HepG2 (cell line): ENCODE data around the gene TEAD3. TPM values are rescaled to one million over a fixed set of nuclear protein-coding genes. Genes with fewer than 3 reads are reported as not detected.
"Not testable (repeated sequence)": the region's sequence is repeated elsewhere in the genome, so short reads cannot be mapped to it uniquely, and the experiment has no call there.

Experiments used
- ATAC-seq: fragments of 200-7000 bp; cut with Tn5 transposase; 3 replicates; pipeline ENCODE4 v1.9.1; 2020; ENCODE audit warnings: mild to moderate bottlenecking, moderate library complexity
- BruUV-seq: library from RNA; stranded (reverse); fragments of 400-500 nt; replicated peaks from 2 replicates; lab custom pipeline; 2021; lab: Mats Ljungman, UMichigan
- CTCF ChIA-PET: fragments of 300-600 bp; formaldehyde crosslinking; extraction: SDS; loops from one replicate; lab custom pipeline; 2021; ENCODE audit warnings: low total read pairs, inconsistent platforms, low intra/inter-chr PET ratio; lab: Yijun Ruan, JAX
- POLR2A ChIA-PET: fragments of 350-600 bp; sonication (Branson Sonifier 250); formaldehyde crosslinking; loops from one replicate; lab custom pipeline; 2020; ENCODE audit warnings: antibody characterized with exemption, inconsistent platforms; lab: Yijun Ruan, JAX
- DNase-seq: peaks from one replicate; pipeline ENCODE4 v3.0.0-alpha.2; 2015; ENCODE audit warnings: low spot score
- FAIRE-seq: peaks from 3 replicates; lab custom pipeline; 2011; peaks lifted over from hg19 to GRCh38; lab: Jason Lieb, UNC
- H2AFZ ChIP-seq: one replicate; pipeline ENCODE4 v1.6.1; 2011; ENCODE audit warnings: low read length, inconsistent platforms
- H3K27ac ChIP-seq: fragments of 300-600 bp; 3 replicates; pipeline ENCODE4 v1.8.0; 2011; ENCODE audit warnings: mixed run types, mild to moderate bottlenecking, mixed read lengths, low read length, inconsistent platforms; ENCODE audit not compliant: insufficient read depth; ENCODE audit errors: extremely low read length
- H3K27me3 ChIP-seq, 2 experiments: fragments of 200-600 bp in 1 of 2; 2 replicates in 1 of 2; 3 replicates in 1 of 2; pipeline versions ENCODE4 v1.6.0 to v1.8.0; 2011; ENCODE audit warnings: low read length in 2 of 2, mild to moderate bottlenecking in 2 of 2, moderate library complexity in 2 of 2, inconsistent platforms in 1 of 2; ENCODE audit not compliant: insufficient read depth in 2 of 2, control insufficient read depth in 1 of 2
- H3K36me3 ChIP-seq, 2 experiments: fragments of 200-600 bp in 1 of 2; replicated peaks in 1 of 2; 2 replicates in 1 of 2; 3 replicates in 1 of 2; pipeline versions ENCODE4 v1.5.1 to v1.8.0; 2011; ENCODE audit warnings: low read length in 2 of 2, inconsistent platforms in 1 of 2; ENCODE audit not compliant: insufficient read depth in 2 of 2, control insufficient read depth in 1 of 2
- H3K4me1 ChIP-seq: 2 replicates; pipeline ENCODE4 v1.5.1; 2012; ENCODE audit warnings: low read length, inconsistent platforms; ENCODE audit not compliant: insufficient read depth
- H3K4me2 ChIP-seq: 2 replicates; pipeline ENCODE4 v1.6.0; 2011; ENCODE audit warnings: low read depth, low read length, inconsistent platforms
- H3K4me3 ChIP-seq, 3 experiments: fragments of 200-600 bp in 1 of 3; sonication (generic), shearing (Covaris generic) in 1 of 3; replicated peaks in 1 of 3; 2 replicates each; pipeline ENCODE4 v1.5.1; 2011 to 2016; ENCODE audit warnings: low read length in 3 of 3, inconsistent platforms in 2 of 3, low read depth in 2 of 3, mild to moderate bottlenecking in 2 of 3, control low read depth in 1 of 3, mixed read lengths in 1 of 3; ENCODE audit not compliant: insufficient read depth in 1 of 3
- H3K79me2 ChIP-seq: one replicate; pipeline ENCODE4 v1.6.1; 2011; ENCODE audit warnings: low read length, inconsistent platforms; ENCODE audit not compliant: insufficient read depth
- H3K9ac ChIP-seq: 2 replicates; pipeline ENCODE4 v1.6.0; 2011; ENCODE audit warnings: mild to moderate bottlenecking, low read depth, low read length, inconsistent platforms; ENCODE audit not compliant: insufficient read depth
- H3K9me3 ChIP-seq: 2 replicates; pipeline ENCODE4 v1.5.1; 2012; ENCODE audit warnings: mild to moderate bottlenecking, low read length
- H4K20me1 ChIP-seq: 2 replicates; pipeline ENCODE4 v1.6.0; 2011; ENCODE audit warnings: inconsistent platforms, mild to moderate bottlenecking, low read length, moderate library complexity; ENCODE audit not compliant: insufficient read depth
- ZNF724P ChIP-seq: sonication (generic); formaldehyde crosslinking; IDR thresholded peaks from 2 replicates; pipeline ENCODE4 v1.8.0; 2022; ENCODE audit warnings: missing genetic modification reagents, borderline replicate concordance
- WGBS: methylation state at CpG from one replicate; pipeline ENCODE4 v1.1.6; 2017; ENCODE audit warnings: low lambda C conversion rate; 5-methylcytosine and 5-hydroxymethylcytosine counted together
- in situ Hi-C: cut with HindIII; loops from 2 replicates; pipeline ENCODE4 v1.10.0; 2017; ENCODE audit warnings: low pct_unique_long_range_greater_than_20kb; ENCODE audit not compliant: extremely low pct_ligation_motif_present
- intact Hi-C: fragments of 100-400 bp; cut with micrococcal nuclease; formaldehyde crosslinking; loops from one replicate; pipeline ENCODE4 v1.10.0; 2022; ENCODE audit not compliant: unreplicated experiment
- polyA plus RNA-seq, 8 experiments: library from polyadenylated mRNA; depleted of rRNA in 3 of 8; stranded (reverse) in 7 of 8; unstranded in 1 of 8; fragments of >200 nt; fragmentation: Illumina TruSeq in 4 of 8; extraction: Trizol in 4 of 8; gene quantifications; 2 replicates each; pipeline versions ENCODE4 v1.2.1 to v1.2.3, GENCODE V29; 2011 to 2016; ENCODE audit warnings: low read depth in 4 of 8, missing spikeins in 1 of 8, mixed read lengths in 1 of 8; ENCODE audit not compliant: insufficient read depth in 1 of 8
- total RNA-seq, 5 experiments: library from RNA; depleted of rRNA; stranded (reverse); fragments of >200 nt; fragmentation: Illumina TruSeq; extraction: Trizol; gene quantifications; 2 replicates each; pipeline ENCODE4 v1.2.3, GENCODE V29; 2016; ENCODE audit warnings: low read depth in 1 of 5

TEAD3 gene
- total and polyA plus RNA-seq, 2 of the 13 experiments (the other 11 are each of a cell fraction or from before 2014, with no cell fraction given), result 15.1 to 16.5 TPM

- FAIRE-seq, result no peak
- POLR2A ChIA-PET, result interaction anchor here (0.6 kb wide), 1 partner anchor 10 kb away, joined by 3 read pairs; no protein-coding TSS in a partner anchor
- Histone ChIP-seq H3K4me3 (no peak overlapping the region), H4K20me1 (no peaks in the 10 kb centered on the region), H3K4me1 (no peaks in the 10 kb centered on the region), H3K4me2 (no peak overlapping the region), H3K79me2 (no peaks in the 10 kb centered on the region), H3K36me3 (no peaks in the 10 kb centered on the region), H3K27ac (no peak overlapping the region), H3K9ac (no peak overlapping the region), H3K9me3 (no peaks in the 10 kb centered on the region), H3K27me3 (peaks cover 0 to 29% of the 10 kb centered on the region in 2 experiments; a peak in 3 of 5 replicates), H2AFZ (no peak overlapping the region)
- in situ Hi-C loops, result no loop called here
- CTCF ChIA-PET, result no interaction called here
- DNase-seq, result no peak
- no peak for ATAC-seq
- WGBS, result 9% methylated on average over 3 of the region's 3 CpGs
- BruUV-seq, result no TSS peak
- no peak for TF ChIP-seq ZNF724P (CRISPR knock-in tag)
- intact Hi-C loops, result no loop called here
Observed at GRCh38 chr6:35539223-35539622, 42.3 kb upstream of the TEAD3 start.

GRCh38 chr6:35535847-35536246, 39.0 kb upstream of the TEAD3 start:
- in situ Hi-C loops, ATAC-seq, H3K9me3 ChIP-seq, intact Hi-C loops, H2AFZ ChIP-seq, H3K4me3 ChIP-seq, H4K20me1 ChIP-seq, BruUV-seq, H3K79me2 ChIP-seq, CTCF ChIA-PET, FAIRE-seq, H3K4me1 ChIP-seq, DNase-seq, H3K27ac ChIP-seq, H3K4me2 ChIP-seq, H3K36me3 ChIP-seq, H3K9ac ChIP-seq: not testable (repeated sequence)
- peaks cover 0 to 35% of the 10 kb centered on the region in 2 experiments; a peak in 2 of 5 replicates for H3K27me3 ChIP-seq
- POLR2A ChIA-PET, result interaction anchor here (0.6 kb wide), 2 partner anchors 27 to 78 kb away, joined by 3 read pairs; no protein-coding TSS in a partner anchor
- 55% methylated on average over 6 of the region's 6 CpGs for WGBS
